Measurements from ENCODE around the gene C7orf57. TPM values are rescaled to one million over a fixed set of nuclear protein-coding genes. Genes with fewer than 3 reads are reported as not detected.

C7orf57 gene
- total and polyA plus RNA-seq, 10 of the 15 experiments (the other 5 are each of a cell fraction or from before 2014, with no cell fraction given) = 0.04 to 0.21 (median 0.10) TPM; not detected in 5

DNA sequence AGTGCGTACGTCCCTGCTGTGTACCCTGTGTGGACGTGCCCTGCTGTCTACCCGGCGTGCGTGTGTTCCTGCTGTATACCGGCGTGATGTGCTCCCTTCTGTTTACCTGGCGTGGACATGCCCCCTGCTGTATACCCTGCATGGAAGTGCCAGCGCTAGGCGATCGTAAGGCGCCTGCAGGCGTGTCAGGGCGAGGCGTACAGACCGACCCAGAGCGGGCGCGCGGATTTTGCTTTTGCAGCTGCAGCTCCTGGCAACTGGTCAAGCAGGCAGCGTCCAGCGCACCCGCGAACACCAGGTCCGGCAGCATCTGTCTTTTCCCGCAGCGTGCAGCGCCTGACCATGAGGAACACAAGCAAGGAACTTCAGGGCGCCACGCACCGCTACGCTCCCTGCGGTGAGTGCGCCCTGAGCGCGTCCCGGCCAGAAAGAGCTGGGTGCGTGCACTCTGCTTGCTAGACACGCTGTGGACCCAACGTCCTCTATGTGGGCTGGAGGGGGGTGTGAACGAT lies 680 bp downstream of the C7orf57 start:
- CTCF ChIA-PET = no interaction called here
- no peak for FAIRE-seq
- Histone ChIP-seq H3K36me3 (ENCODE audit: control insufficient read depth in 2 of 2, insufficient read depth in 2 of 2, low read length in 1 of 2) (no peaks in the 10 kb centered on the region), H3K4me3 (no peak overlapping the region), H3K9me3 (replicated peaks; ENCODE audit: control insufficient read depth, insufficient read depth, low read length) (no peaks in the 10 kb centered on the region), H3K4me2 (ENCODE audit: control insufficient read depth, insufficient read depth) (0 out of 2 replicates have a peak overlapping the region, but pooled peaks have one; percentile 17), H3K9ac (ENCODE audit: control insufficient read depth, insufficient read depth, low read length) (no peak overlapping the region), H3K27ac (ENCODE audit: control insufficient read depth, insufficient read depth) (no peak overlapping the region), H3K79me2 (ENCODE audit: control insufficient read depth, insufficient read depth, low read length) (no peaks in the 10 kb centered on the region), H3K27me3 (replicated peaks in 1 of 2; ENCODE audit: control insufficient read depth in 2 of 2, insufficient read depth in 2 of 2, low read length in 1 of 2) (peaks cover 8 to 9% of the 10 kb centered on the region in 2 experiments; a peak in 3 of 4 replicates), H3K4me1 (ENCODE audit: control insufficient read depth, insufficient read depth, low read length) (peaks cover 3% of the 10 kb centered on the region; the same call in 1 of the 2 replicates), H4K20me1 (ENCODE audit: control insufficient read depth, insufficient read depth) (no peaks in the 10 kb centered on the region), H2AFZ (ENCODE audit: control insufficient read depth, low read depth, low read length) (no peak overlapping the region)
- in situ Hi-C loops (cut with MboI) (no loop called here), intact Hi-C loops (cut with micrococcal nuclease; ENCODE audit: unreplicated experiment) (no loop called here)
- SMC1A ChIA-PET (ENCODE audit: uncharacterized antibody, unreplicated experiment) = no interaction called here
- POLR2A ChIA-PET = no interaction called here
- DNase-seq (ENCODE audit: low read depth, low spot score) = no peak
- RAD21 ChIA-PET (ENCODE audit: unreplicated experiment) = no interaction called here
- BruUV-seq (replicated peaks) = no TSS peak
- peak; percentile 3 for TF ChIP-seq SUZ12 (IDR thresholded peaks at IDR 0.05; ENCODE audit: unreplicated experiment)
- no peak for TF ChIP-seq NFXL1 (IDR thresholded peaks at IDR 0.05; ENCODE audit: borderline replicate concordance)
- ATAC-seq = no peak
- 54% methylated on average over 42 of the region's 42 CpGs for WGBS (ENCODE audit: insufficient coverage, insufficient replicate concordance, low lambda C conversion rate, missing lambda C conversion rate)

DNA sequence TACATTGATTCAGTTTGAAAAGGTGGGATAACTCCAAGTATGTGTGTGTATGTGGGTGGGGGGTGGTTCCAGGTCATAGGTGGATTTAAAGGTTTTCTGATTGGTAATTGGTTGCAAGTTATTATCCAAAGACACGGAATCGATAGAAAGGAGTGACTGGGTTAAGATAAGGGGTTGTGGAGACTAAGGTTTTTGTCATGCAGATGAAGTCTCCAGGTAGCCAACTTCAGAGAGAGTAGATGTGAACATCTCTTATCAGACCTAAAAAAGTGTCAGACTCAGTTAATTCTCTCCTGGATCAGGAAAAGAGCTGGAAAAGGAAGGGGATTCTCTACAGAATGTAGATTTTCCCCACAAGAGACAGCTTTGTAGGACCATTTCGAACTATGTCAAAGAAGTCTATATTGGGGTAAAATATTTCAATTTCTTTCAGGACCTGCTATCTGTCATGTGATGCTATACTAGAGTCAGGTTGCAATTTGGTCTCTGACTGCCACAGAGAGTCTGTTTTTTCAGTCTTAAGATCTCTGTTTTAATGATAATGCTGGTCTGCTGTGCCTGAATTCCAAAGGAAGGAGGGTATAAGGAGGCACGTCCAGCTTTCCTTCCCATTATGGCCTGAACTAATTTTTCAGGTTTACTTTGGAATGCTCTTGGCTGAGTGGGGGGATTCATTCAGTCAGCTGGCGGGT lies 3.6 kb downstream of the C7orf57 start:
- no peak overlapping the region for H2AFZ ChIP-seq (ENCODE audit: control insufficient read depth, low read depth, low read length)
- SMC1A ChIA-PET (ENCODE audit: uncharacterized antibody, unreplicated experiment) = interaction anchor here (1.0 kb wide), 1 partner anchor 9 kb away, joined by 3 read pairs; no protein-coding TSS in a partner anchor
- CTCF ChIA-PET = interaction anchor here (1.6 kb wide), 1 partner anchor 71 kb away, joined by 3 read pairs; no protein-coding TSS in a partner anchor

More for the DNA sequence above, 3.6 kb downstream of the C7orf57 start:
- Histone ChIP-seq H3K4me2 (ENCODE audit: control insufficient read depth, insufficient read depth) (no peak overlapping the region), H4K20me1 (ENCODE audit: control insufficient read depth, insufficient read depth) (no peaks in the 10 kb centered on the region), H3K4me1 (ENCODE audit: control insufficient read depth, insufficient read depth, low read length) (peaks cover 3% of the 10 kb centered on the region; the same call in 1 of the 2 replicates), H3K9ac (ENCODE audit: control insufficient read depth, insufficient read depth, low read length) (no peak overlapping the region), H3K4me3 (no peak overlapping the region), H3K79me2 (ENCODE audit: control insufficient read depth, insufficient read depth, low read length) (no peaks in the 10 kb centered on the region), H3K27ac (ENCODE audit: control insufficient read depth, insufficient read depth) (no peak overlapping the region), H3K27me3 (replicated peaks in 1 of 2; ENCODE audit: control insufficient read depth in 2 of 2, insufficient read depth in 2 of 2, low read length in 1 of 2) (peaks cover 8 to 9% of the 10 kb centered on the region in 2 experiments; a peak in 3 of 4 replicates), H3K36me3 (ENCODE audit: control insufficient read depth in 2 of 2, insufficient read depth in 2 of 2, low read length in 1 of 2) (no peaks in the 10 kb centered on the region), H3K9me3 (replicated peaks; ENCODE audit: control insufficient read depth, insufficient read depth, low read length) (no peaks in the 10 kb centered on the region)
- intact Hi-C loops (cut with micrococcal nuclease; ENCODE audit: unreplicated experiment) (no loop called here), in situ Hi-C loops (cut with MboI) (no loop called here)
- ChIA-PET POLR2A (interaction anchor here (0.7 kb wide), 1 partner anchor 25 kb away, joined by 7 read pairs; no protein-coding TSS in a partner anchor), RAD21 (ENCODE audit: unreplicated experiment) (no interaction called here)
- TF ChIP-seq NR2C1 (IDR thresholded peaks at IDR 0.05) (no peak), JUND (IDR thresholded peaks at IDR 0.05; ENCODE audit: low read depth, low read length) (no peak), ZNF274 (IDR thresholded peaks at IDR 0.05; ENCODE audit: insufficient read depth, insufficient read length) (no peak), BRCA1 (IDR thresholded peaks at IDR 0.05; ENCODE audit: low read depth, low read length) (no peak), ZNF217 (IDR thresholded peaks at IDR 0.05) (no peak), EZH2 (IDR thresholded peaks at IDR 0.05; ENCODE audit: borderline replicate concordance, control insufficient read depth, low read depth, low read length) (no peak)
- TF ChIP-seq, protein P1, sequence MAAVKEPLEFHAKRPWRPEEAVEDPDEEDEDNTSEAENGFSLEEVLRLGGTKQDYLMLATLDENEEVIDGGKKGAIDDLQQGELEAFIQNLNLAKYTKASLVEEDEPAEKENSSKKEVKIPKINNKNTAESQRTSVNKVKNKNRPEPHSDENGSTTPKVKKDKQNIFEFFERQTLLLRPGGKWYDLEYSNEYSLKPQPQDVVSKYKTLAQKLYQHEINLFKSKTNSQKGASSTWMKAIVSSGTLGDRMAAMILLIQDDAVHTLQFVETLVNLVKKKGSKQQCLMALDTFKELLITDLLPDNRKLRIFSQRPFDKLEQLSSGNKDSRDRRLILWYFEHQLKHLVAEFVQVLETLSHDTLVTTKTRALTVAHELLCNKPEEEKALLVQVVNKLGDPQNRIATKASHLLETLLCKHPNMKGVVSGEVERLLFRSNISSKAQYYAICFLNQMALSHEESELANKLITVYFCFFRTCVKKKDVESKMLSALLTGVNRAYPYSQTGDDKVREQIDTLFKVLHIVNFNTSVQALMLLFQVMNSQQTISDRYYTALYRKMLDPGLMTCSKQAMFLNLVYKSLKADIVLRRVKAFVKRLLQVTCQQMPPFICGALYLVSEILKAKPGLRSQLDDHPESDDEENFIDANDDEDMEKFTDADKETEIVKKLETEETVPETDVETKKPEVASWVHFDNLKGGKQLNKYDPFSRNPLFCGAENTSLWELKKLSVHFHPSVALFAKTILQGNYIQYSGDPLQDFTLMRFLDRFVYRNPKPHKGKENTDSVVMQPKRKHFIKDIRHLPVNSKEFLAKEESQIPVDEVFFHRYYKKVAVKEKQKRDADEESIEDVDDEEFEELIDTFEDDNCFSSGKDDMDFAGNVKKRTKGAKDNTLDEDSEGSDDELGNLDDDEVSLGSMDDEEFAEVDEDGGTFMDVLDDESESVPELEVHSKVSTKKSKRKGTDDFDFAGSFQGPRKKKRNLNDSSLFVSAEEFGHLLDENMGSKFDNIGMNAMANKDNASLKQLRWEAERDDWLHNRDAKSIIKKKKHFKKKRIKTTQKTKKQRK (IDR thresholded peaks at IDR 0.05; ENCODE audit: low read depth, low read length) = no peak
- 42% methylated on average over 5 of the region's 5 CpGs for WGBS (ENCODE audit: insufficient coverage, insufficient replicate concordance, low lambda C conversion rate, missing lambda C conversion rate)
- BruUV-seq (replicated peaks) = no TSS peak
- ATAC-seq = no peak
- DNase-seq (ENCODE audit: low read depth, low spot score) = no peak
- FAIRE-seq = no peak
